Ovary (tissue), 3 donors: ENCODE results near the gene CDS1.

ENCODE experiments used
- CTCF ChIP-seq, 3 donors: fragments of 450-650 bp in 2 of 3; fragments of 200-600 bp in 1 of 3; IDR thresholded peaks; one replicate each; pipeline versions ENCODE4 v1.5.1 to v1.8.0; 2016 to 2022; ENCODE audit warnings: antibody characterized with exemption in 3 of 3, mild to moderate bottlenecking in 1 of 3
- EP300 ChIP-seq: sonication (generic); formaldehyde crosslinking; IDR thresholded peaks from one replicate; pipeline ENCODE4 v1.6.1; 2017; ENCODE audit warnings: antibody characterized with exemption
- POLR2A ChIP-seq: fragments of 450-650 bp; IDR thresholded peaks from one replicate; pipeline ENCODE4 v1.6.1; 2017; ENCODE audit warnings: antibody characterized with exemption, mild to moderate bottlenecking, moderate library complexity
- donor health status: DM: no; HTN: no; CAD: no.

- TF ChIP-seq CTCF (IDR thresholded peaks at IDR 0.05) (no peak), EP300 (no peak), POLR2A (no peak)
These were observed 52.0 kb downstream of the CDS1 start for GRCh38 chr4:84634961-84635360.
